ENCODE data around the gene TNKS2.

The TNKS2 gene

DNA sequence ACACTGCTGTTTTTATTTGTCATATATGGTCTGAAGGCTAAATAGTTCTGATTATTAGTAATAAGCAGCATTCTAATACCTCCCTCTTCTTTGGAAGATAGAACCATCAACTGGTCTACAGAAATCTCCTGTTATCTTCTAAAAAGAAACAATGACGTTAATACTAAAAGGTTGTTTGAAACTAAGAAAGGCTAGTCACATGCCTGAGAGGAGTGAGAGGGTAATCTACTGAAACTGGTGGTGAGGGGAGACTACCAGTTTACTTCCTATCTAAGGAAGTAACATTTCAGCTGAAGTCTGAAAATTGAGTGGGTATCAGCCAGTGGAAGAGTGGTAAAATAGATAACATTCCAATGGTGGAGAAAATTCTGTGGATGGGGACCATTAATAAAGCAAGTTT is 62.7 kb downstream of the TNKS2 start:
- no peak overlapping the region for H3K27ac ChIP-seq (ENCODE audit: low read depth in 2 of 2, low read length in 2 of 2)
- H3K9me3 ChIP-seq (ENCODE audit: control insufficient read depth in 2 of 2, low read length in 2 of 2), result no peaks in the 10 kb centered on the region
- no peaks in the 10 kb centered on the region for H3K27me3 ChIP-seq (ENCODE audit: control insufficient read depth in 2 of 2, insufficient read depth in 2 of 2, low read length in 2 of 2)
- peaks cover 57 to 60% of the 10 kb centered on the region in 2 donors for H3K36me3 ChIP-seq (ENCODE audit: control insufficient read depth in 2 of 2, insufficient read depth in 2 of 2, low read length in 2 of 2)
- no peak overlapping the region for H3K9ac ChIP-seq (ENCODE audit: low read depth in 1 of 2, low read length in 2 of 2)
- H3K4me1 ChIP-seq (ENCODE audit: control insufficient read depth in 2 of 2, insufficient read depth in 2 of 2, low read length in 2 of 2), result no peaks in the 10 kb centered on the region
- no peak overlapping the region for H3K4me3 ChIP-seq (ENCODE audit: low read length in 2 of 2)

DNA sequence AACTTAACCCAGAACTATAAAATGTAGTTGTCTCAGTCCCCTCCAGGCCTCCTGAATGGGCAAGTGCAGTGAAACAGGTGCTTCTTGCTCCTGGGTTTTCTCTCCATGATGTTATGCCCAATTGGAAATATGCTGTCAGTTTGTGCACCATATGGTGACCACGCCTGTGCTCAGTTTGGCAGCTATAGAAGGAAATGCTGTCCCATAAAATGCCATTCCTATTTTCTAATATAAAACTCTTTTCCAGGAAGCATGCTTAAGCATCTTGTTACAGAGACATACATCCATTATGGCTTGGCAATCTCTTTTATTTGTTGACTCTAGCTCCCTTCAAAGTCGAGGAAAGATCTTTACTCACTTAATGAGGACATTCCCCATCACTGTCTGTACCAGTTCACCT is 65.9 kb downstream of the TNKS2 start:
- H3K4me3 ChIP-seq (ENCODE audit: low read length in 2 of 2), result no peak overlapping the region
- H3K36me3 ChIP-seq (ENCODE audit: control insufficient read depth in 2 of 2, insufficient read depth in 2 of 2, low read length in 2 of 2), result peaks cover 28 to 40% of the 10 kb centered on the region in 2 donors
- no peaks in the 10 kb centered on the region for H3K4me1 ChIP-seq (ENCODE audit: control insufficient read depth in 2 of 2, insufficient read depth in 2 of 2, low read length in 2 of 2)
- H3K27me3 ChIP-seq (ENCODE audit: control insufficient read depth in 2 of 2, insufficient read depth in 2 of 2, low read length in 2 of 2), result no peaks in the 10 kb centered on the region
- no peaks in the 10 kb centered on the region for H3K9me3 ChIP-seq (ENCODE audit: control insufficient read depth in 2 of 2, low read length in 2 of 2)
- no peak overlapping the region for H3K27ac ChIP-seq (ENCODE audit: low read depth in 2 of 2, low read length in 2 of 2)
- no peak overlapping the region for H3K9ac ChIP-seq (ENCODE audit: low read depth in 1 of 2, low read length in 2 of 2)

GRCh38 chr10:91864744-91865143 is 66.5 kb downstream of the TNKS2 start:
- H3K36me3 ChIP-seq (ENCODE audit: control insufficient read depth in 2 of 2, insufficient read depth in 2 of 2, low read length in 2 of 2), result peaks cover 26 to 36% of the 10 kb centered on the region in 2 donors
- H3K9ac ChIP-seq (ENCODE audit: low read depth in 1 of 2, low read length in 2 of 2), result no peak overlapping the region
- H3K27me3 ChIP-seq (ENCODE audit: control insufficient read depth in 2 of 2, insufficient read depth in 2 of 2, low read length in 2 of 2), result no peaks in the 10 kb centered on the region
- H3K4me1 ChIP-seq (ENCODE audit: control insufficient read depth in 2 of 2, insufficient read depth in 2 of 2, low read length in 2 of 2), result no peaks in the 10 kb centered on the region
- no peak overlapping the region for H3K4me3 ChIP-seq (ENCODE audit: low read length in 2 of 2)
- no peaks in the 10 kb centered on the region for H3K9me3 ChIP-seq (ENCODE audit: control insufficient read depth in 2 of 2, low read length in 2 of 2)
- H3K27ac ChIP-seq (ENCODE audit: low read depth in 2 of 2, low read length in 2 of 2), result no peak overlapping the region

- no peaks in the 10 kb centered on the region for H3K27me3 ChIP-seq (ENCODE audit: control insufficient read depth in 2 of 2, insufficient read depth in 2 of 2, low read length in 2 of 2)
- no peaks in the 10 kb centered on the region for H3K4me1 ChIP-seq (ENCODE audit: control insufficient read depth in 2 of 2, insufficient read depth in 2 of 2, low read length in 2 of 2)
- H3K36me3 ChIP-seq (ENCODE audit: control insufficient read depth in 2 of 2, insufficient read depth in 2 of 2, low read length in 2 of 2), result peaks cover 17 to 30% of the 10 kb centered on the region in 2 donors
- no peaks in the 10 kb centered on the region for H3K9me3 ChIP-seq (ENCODE audit: control insufficient read depth in 2 of 2, low read length in 2 of 2)
- no peak overlapping the region for H3K27ac ChIP-seq (ENCODE audit: low read depth in 2 of 2, low read length in 2 of 2)
- no peak overlapping the region for H3K4me3 ChIP-seq (ENCODE audit: low read length in 2 of 2)
- no peak overlapping the region for H3K9ac ChIP-seq (ENCODE audit: low read depth in 1 of 2, low read length in 2 of 2)
Observed at GRCh38 chr10:91865562-91866081, 67.4 kb downstream of the TNKS2 start.

DNA sequence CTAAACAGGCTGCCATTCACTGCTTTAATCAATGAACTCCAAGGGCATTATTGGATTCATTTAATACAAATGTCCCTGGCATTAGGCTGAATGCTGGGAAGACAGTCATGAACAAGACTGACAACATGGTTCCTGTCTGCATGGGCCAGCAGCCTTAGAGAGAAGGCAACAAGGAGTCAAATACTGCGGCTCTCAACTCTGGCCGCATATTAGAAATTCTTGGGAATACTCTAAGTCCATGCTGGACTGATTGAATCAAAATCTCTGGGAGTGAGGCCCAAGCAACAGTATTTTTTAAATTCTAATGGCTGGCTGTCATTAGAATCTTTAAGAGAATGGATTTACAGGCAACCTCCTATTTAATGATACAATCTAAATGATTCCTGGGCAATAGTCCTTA is 76.9 kb downstream of the TNKS2 start:
- Histone ChIP-seq H3K4me1 (ENCODE audit: control insufficient read depth in 2 of 2, insufficient read depth in 2 of 2, low read length in 2 of 2) (no peaks in the 10 kb centered on the region), H3K9me3 (ENCODE audit: control insufficient read depth in 2 of 2, low read length in 2 of 2) (no peaks in the 10 kb centered on the region), H3K9ac (ENCODE audit: low read depth in 1 of 2, low read length in 2 of 2) (no peak overlapping the region), H3K27ac (ENCODE audit: low read depth in 2 of 2, low read length in 2 of 2) (no peak overlapping the region), H3K4me3 (ENCODE audit: low read length in 2 of 2) (no peak overlapping the region), H3K36me3 (ENCODE audit: control insufficient read depth in 2 of 2, insufficient read depth in 2 of 2, low read length in 2 of 2) (no peaks in the 10 kb centered on the region), H3K27me3 (ENCODE audit: control insufficient read depth in 2 of 2, insufficient read depth in 2 of 2, low read length in 2 of 2) (no peaks in the 10 kb centered on the region)

GRCh38 chr10:91875779-91876178 is 77.6 kb downstream of the TNKS2 start:
- H3K27me3 ChIP-seq (ENCODE audit: control insufficient read depth in 2 of 2, insufficient read depth in 2 of 2, low read length in 2 of 2), result no peaks in the 10 kb centered on the region
- H3K27ac ChIP-seq (ENCODE audit: low read depth in 2 of 2, low read length in 2 of 2), result no peak overlapping the region
- H3K9ac ChIP-seq (ENCODE audit: low read depth in 1 of 2, low read length in 2 of 2), result no peak overlapping the region
- no peaks in the 10 kb centered on the region for H3K36me3 ChIP-seq (ENCODE audit: control insufficient read depth in 2 of 2, insufficient read depth in 2 of 2, low read length in 2 of 2)
- no peaks in the 10 kb centered on the region for H3K9me3 ChIP-seq (ENCODE audit: control insufficient read depth in 2 of 2, low read length in 2 of 2)
- H3K4me1 ChIP-seq (ENCODE audit: control insufficient read depth in 2 of 2, insufficient read depth in 2 of 2, low read length in 2 of 2), result no peaks in the 10 kb centered on the region
- H3K4me3 ChIP-seq (ENCODE audit: low read length in 2 of 2), result no peak overlapping the region

GRCh38 chr10:91879515-91880170 is 81.4 kb downstream of the TNKS2 start:
- Histone ChIP-seq H3K4me1 (ENCODE audit: control insufficient read depth in 2 of 2, insufficient read depth in 2 of 2, low read length in 2 of 2) (peaks cover 0 to 6% of the 10 kb centered on the region in 2 donors), H3K9ac (ENCODE audit: low read depth in 1 of 2, low read length in 2 of 2) (no peak overlapping the region), H3K27me3 (ENCODE audit: control insufficient read depth in 2 of 2, insufficient read depth in 2 of 2, low read length in 2 of 2) (peaks cover 0 to 3% of the 10 kb centered on the region in 2 donors), H3K4me3 (ENCODE audit: low read length in 2 of 2) (no peak overlapping the region), H3K27ac (ENCODE audit: low read depth in 2 of 2, low read length in 2 of 2) (no peak overlapping the region), H3K36me3 (ENCODE audit: control insufficient read depth in 2 of 2, insufficient read depth in 2 of 2, low read length in 2 of 2) (no peaks in the 10 kb centered on the region), H3K9me3 (ENCODE audit: control insufficient read depth in 2 of 2, low read length in 2 of 2) (no peaks in the 10 kb centered on the region)

DNA sequence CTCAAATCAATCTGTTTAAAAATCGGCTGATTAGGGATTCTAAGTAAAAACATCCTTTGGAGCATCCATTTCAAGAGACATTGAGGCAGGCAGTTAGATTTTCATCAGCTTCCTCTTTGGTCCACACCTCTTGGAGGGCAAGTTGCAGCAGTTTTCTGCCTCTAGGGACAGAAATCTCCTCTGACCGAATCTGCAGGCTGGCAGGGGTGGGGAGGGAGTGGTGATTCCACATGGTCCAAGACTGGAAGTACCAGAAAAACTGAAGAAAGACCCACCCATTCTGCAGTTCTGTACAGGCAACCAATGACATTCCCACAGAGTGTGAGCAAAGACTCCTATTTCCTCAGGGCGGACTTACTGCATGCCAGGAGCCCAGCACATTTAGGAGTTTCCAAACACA is 82.1 kb downstream of the TNKS2 start:
- Histone ChIP-seq H3K27ac (ENCODE audit: low read depth in 2 of 2, low read length in 2 of 2) (no peak overlapping the region), H3K9me3 (ENCODE audit: control insufficient read depth in 2 of 2, low read length in 2 of 2) (no peaks in the 10 kb centered on the region), H3K4me1 (ENCODE audit: control insufficient read depth in 2 of 2, insufficient read depth in 2 of 2, low read length in 2 of 2) (peaks cover 0 to 6% of the 10 kb centered on the region in 2 donors), H3K9ac (ENCODE audit: low read depth in 1 of 2, low read length in 2 of 2) (no peak overlapping the region), H3K4me3 (ENCODE audit: low read length in 2 of 2) (no peak overlapping the region), H3K27me3 (ENCODE audit: control insufficient read depth in 2 of 2, insufficient read depth in 2 of 2, low read length in 2 of 2) (peaks cover 0 to 3% of the 10 kb centered on the region in 2 donors), H3K36me3 (ENCODE audit: control insufficient read depth in 2 of 2, insufficient read depth in 2 of 2, low read length in 2 of 2) (no peaks in the 10 kb centered on the region)

DNA sequence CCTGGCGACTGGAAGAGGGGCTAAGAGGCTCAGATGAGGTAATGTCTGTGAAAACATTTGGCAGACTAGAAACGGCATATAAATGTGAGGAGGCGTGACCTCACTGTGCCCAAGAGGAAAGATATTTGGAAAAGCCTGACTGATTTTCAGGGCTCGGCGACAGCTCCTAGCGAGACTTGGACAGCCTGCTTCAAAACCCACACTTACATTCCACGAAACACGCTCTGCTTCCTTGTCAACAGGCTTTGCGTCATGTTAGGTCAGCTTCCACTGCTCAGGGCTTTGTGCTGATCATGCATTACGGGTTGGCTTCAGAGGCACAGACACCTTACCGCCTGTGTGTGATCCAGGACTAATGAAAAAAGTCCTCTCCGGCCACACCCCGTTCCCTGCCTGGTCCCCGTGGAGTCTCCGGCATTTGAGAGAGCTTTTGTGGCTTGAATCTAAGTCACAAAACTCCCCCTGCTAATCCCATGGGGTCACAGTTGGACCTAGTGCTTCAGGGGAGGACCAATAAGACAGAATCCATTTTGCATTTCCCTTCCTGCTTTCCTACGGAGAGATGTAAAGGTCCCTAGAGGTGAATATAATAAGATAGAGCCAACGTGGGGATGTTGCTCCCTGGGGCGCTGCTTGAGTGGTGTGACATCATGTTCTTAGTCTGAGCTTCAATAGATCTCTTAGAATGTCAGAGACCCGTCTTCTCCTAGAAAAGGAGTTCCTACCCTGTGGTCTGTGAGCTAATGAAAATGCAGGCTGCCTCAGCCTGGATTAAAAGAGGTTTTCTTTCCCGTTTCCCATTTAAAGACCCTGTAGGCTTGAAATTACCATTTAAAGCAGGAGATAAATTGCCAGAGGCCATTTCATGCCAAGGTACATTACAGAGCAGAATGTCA is 85.6 kb downstream of the TNKS2 start:
- Histone ChIP-seq H3K4me3 (ENCODE audit: low read length in 2 of 2) (peak overlapping the region; percentile 26 to 37), H3K36me3 (ENCODE audit: control insufficient read depth in 2 of 2, insufficient read depth in 2 of 2, low read length in 2 of 2) (no peaks in the 10 kb centered on the region), H3K9ac (ENCODE audit: low read depth in 1 of 2, low read length in 2 of 2) (peak overlapping the region in 1 of 2 donors; percentile 27), H3K4me1 (ENCODE audit: control insufficient read depth in 2 of 2, insufficient read depth in 2 of 2, low read length in 2 of 2) (peaks cover 3 to 11% of the 10 kb centered on the region in 2 donors), H3K27me3 (ENCODE audit: control insufficient read depth in 2 of 2, insufficient read depth in 2 of 2, low read length in 2 of 2) (peaks cover 11 to 17% of the 10 kb centered on the region in 2 donors), H3K9me3 (ENCODE audit: control insufficient read depth in 2 of 2, low read length in 2 of 2) (no peaks in the 10 kb centered on the region), H3K27ac (ENCODE audit: low read depth in 2 of 2, low read length in 2 of 2) (no peak overlapping the region)

DNA sequence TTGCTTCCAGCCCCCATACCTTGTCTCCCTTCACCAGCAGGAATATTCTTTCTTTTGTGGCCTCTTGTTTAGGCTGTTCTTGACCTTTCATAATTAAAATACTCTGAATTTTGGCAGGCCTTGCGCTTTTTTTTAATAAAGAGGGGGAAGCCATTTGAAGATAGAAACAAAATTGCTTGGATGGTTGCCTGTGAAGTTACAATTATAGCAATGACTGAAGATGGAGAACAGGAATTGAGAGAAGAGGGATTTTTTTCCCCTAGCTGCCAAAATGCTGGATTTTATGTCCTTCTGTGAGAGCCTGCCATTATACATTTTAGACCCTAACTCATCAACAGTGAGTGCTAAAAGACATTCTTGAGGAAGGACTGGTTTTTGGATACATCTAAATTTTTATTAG is 86.3 kb downstream of the TNKS2 start:
- H3K9me3 ChIP-seq (ENCODE audit: control insufficient read depth in 2 of 2, low read length in 2 of 2), result no peaks in the 10 kb centered on the region
- peaks cover 3 to 11% of the 10 kb centered on the region in 2 donors for H3K4me1 ChIP-seq (ENCODE audit: control insufficient read depth in 2 of 2, insufficient read depth in 2 of 2, low read length in 2 of 2)
- H3K27me3 ChIP-seq (ENCODE audit: control insufficient read depth in 2 of 2, insufficient read depth in 2 of 2, low read length in 2 of 2), result peaks cover 11 to 17% of the 10 kb centered on the region in 2 donors
- no peak overlapping the region for H3K9ac ChIP-seq (ENCODE audit: low read depth in 1 of 2, low read length in 2 of 2)
- H3K4me3 ChIP-seq (ENCODE audit: low read length in 2 of 2), result no peak overlapping the region
- no peaks in the 10 kb centered on the region for H3K36me3 ChIP-seq (ENCODE audit: control insufficient read depth in 2 of 2, insufficient read depth in 2 of 2, low read length in 2 of 2)
- H3K27ac ChIP-seq (ENCODE audit: low read depth in 2 of 2, low read length in 2 of 2), result no peak overlapping the region

Measured in mucosa of rectum (tissue), 2 donors.